Gastroesophageal sphincter (tissue), 4 donors: ENCODE data around the gene C1orf159. TPM values are rescaled to one million over a fixed set of nuclear protein-coding genes. Genes with fewer than 3 reads are reported as not detected.

Source experiments
- ATAC-seq: fragments of 150-250 bp; one replicate; pipeline ENCODE4 v1.9.1; 2016; ENCODE audit warnings: mild to moderate bottlenecking, moderate library complexity
- H3K27ac ChIP-seq, 4 donors: fragments of 200-600 bp; sonication (generic) in 3 of 4; 1 replicate in 3 of 4; 2 replicates in 1 of 4; pipeline ENCODE4 v1.5.1; 2016 to 2019
- H3K27me3 ChIP-seq: fragments of 200-600 bp; sonication (generic); one replicate; pipeline ENCODE4 v1.5.1; 2019
- H3K36me3 ChIP-seq, 2 donors: fragments of 200-600 bp; sonication (generic); one replicate each; pipeline ENCODE4 v1.5.1; 2019; ENCODE audit warnings: control low read depth in 1 of 2
- H3K4me1 ChIP-seq, 3 donors: fragments of 200-600 bp; sonication (generic); 1 replicate in 2 of 3; 2 replicates in 1 of 3; pipeline ENCODE4 v1.5.1; 2016 to 2019; ENCODE audit warnings: control low read depth in 2 of 3
- H3K4me3 ChIP-seq, 2 donors: fragments of 200-600 bp; sonication (generic); one replicate each; pipeline ENCODE4 v1.5.1; 2019; ENCODE audit warnings: mild to moderate bottlenecking in 1 of 2, moderate library complexity in 1 of 2
- H3K9me3 ChIP-seq, 3 donors: fragments of 200-600 bp; sonication (generic); one replicate each; pipeline ENCODE4 v1.5.1; 2017 to 2019; ENCODE audit warnings: control low read depth in 2 of 3
- CTCF ChIP-seq, 4 experiments: fragments of 200-600 bp in 2 of 4; fragments of 450-650 bp in 2 of 4; sonication (generic) in 1 of 4; IDR thresholded peaks; one replicate each; pipeline ENCODE4 v1.5.1; 2017 to 2019; ENCODE audit warnings: antibody characterized with exemption in 4 of 4, mild to moderate bottlenecking in 2 of 4, moderate library complexity in 2 of 4
- EP300 ChIP-seq: sonication (generic); formaldehyde crosslinking; IDR thresholded peaks from one replicate; pipeline ENCODE4 v1.6.1; 2017; ENCODE audit warnings: antibody characterized with exemption, mild to moderate bottlenecking
- POLR2A ChIP-seq, 2 donors: fragments of 450-650 bp; IDR thresholded peaks; one replicate each; pipeline ENCODE4 v1.6.1; 2017; ENCODE audit warnings: antibody characterized with exemption in 2 of 2, mild to moderate bottlenecking in 2 of 2, moderate library complexity in 1 of 2
- POLR2AphosphoS5 ChIP-seq: sonication (generic); formaldehyde crosslinking; IDR thresholded peaks from one replicate; pipeline ENCODE4 v1.6.1; 2017; ENCODE audit warnings: antibody characterized with exemption
- WGBS, 2 donors: methylation state at CpG; one replicate each; pipeline ENCODE4 v1.1.5; 2018; ENCODE audit warnings: low coverage in 1 of 2; 5-methylcytosine and 5-hydroxymethylcytosine counted together
- total RNA-seq, 4 donors: library from RNA; depleted of rRNA; stranded (reverse); fragments of >200 nt; gene quantifications; one replicate each; pipeline ENCODE4 v1.1.0, GENCODE V29; 2016

Gene C1orf159
- total RNA-seq, 4 donors from 2014 or later, result 6.3 to 15.3 (median 9.9) TPM

- TF ChIP-seq POLR2A (IDR thresholded peaks at IDR 0.05) (no peak), CTCF (IDR thresholded peaks at IDR 0.05) (no peak), EP300 (no peak), POLR2AphosphoS5 (no peak)
- 71 to 78% methylated on average over 9 to 10 of the region's 20 CpGs for WGBS, 2 donors
- Histone ChIP-seq H3K4me1 (no peaks in the 10 kb centered on the region), H3K9me3 (no peaks in the 10 kb centered on the region), H3K36me3 (no peaks in the 10 kb centered on the region), H3K27ac (peak overlapping the region in 1 of 4 donors; percentile 25), H3K27me3 (peaks cover 67% of the 10 kb centered on the region), H3K4me3 (no peak overlapping the region)
- no peak for ATAC-seq
These were observed 19.6 kb upstream of the C1orf159 start for GRCh38 chr1:1135339-1136136.

- H3K27ac ChIP-seq, result peak overlapping the region in 1 of 4 donors; percentile 25
- H3K27me3 ChIP-seq, result peaks cover 66% of the 10 kb centered on the region
- WGBS, 2 donors, result 100% methylated on average over 3 of the region's 28 CpGs; no CpG with 5 or more reads in 1 of the 2 donors
- H3K9me3 ChIP-seq, result no peaks in the 10 kb centered on the region
- no peaks in the 10 kb centered on the region for H3K36me3 ChIP-seq
- no peaks in the 10 kb centered on the region for H3K4me1 ChIP-seq
- ATAC-seq, result no peak
- H3K4me3 ChIP-seq, result no peak overlapping the region
- TF ChIP-seq POLR2A (IDR thresholded peaks at IDR 0.05) (no peak), CTCF (IDR thresholded peaks at IDR 0.05) (no peak), EP300 (no peak), POLR2AphosphoS5 (no peak)
These were observed 18.5 kb upstream of the C1orf159 start for GRCh38 chr1:1134300-1134970.

- no peak for TF ChIP-seq EP300
- TF ChIP-seq CTCF (IDR thresholded peaks at IDR 0.05), result no peak
- TF ChIP-seq POLR2A (IDR thresholded peaks at IDR 0.05), result no peak
- TF ChIP-seq POLR2AphosphoS5, result no peak
- Histone ChIP-seq H3K4me1 (no peaks in the 10 kb centered on the region), H3K4me3 (no peak overlapping the region), H3K27ac (peak overlapping the region in 2 of 4 donors; percentile 42 to 54), H3K27me3 (peaks cover 63% of the 10 kb centered on the region), H3K9me3 (no peaks in the 10 kb centered on the region), H3K36me3 (no peaks in the 10 kb centered on the region)
- ATAC-seq, result no peak
- WGBS, 2 donors, result 52% methylated on average over 8 of the region's 32 CpGs; no CpG with 5 or more reads in 1 of the 2 donors
These were observed 17.3 kb upstream of the C1orf159 start for GRCh38 chr1:1132956-1133750.

GRCh38 chr1:1132042-1132950, 16.4 kb upstream of the C1orf159 start:
- no peaks in the 10 kb centered on the region for H3K36me3 ChIP-seq
- no peaks in the 10 kb centered on the region for H3K9me3 ChIP-seq
- no peak for ATAC-seq
- TF ChIP-seq EP300 (no peak), CTCF (IDR thresholded peaks at IDR 0.05) (no peak), POLR2AphosphoS5 (no peak), POLR2A (IDR thresholded peaks at IDR 0.05) (no peak)
- H3K27me3 ChIP-seq, result peaks cover 59% of the 10 kb centered on the region
- H3K4me1 ChIP-seq, result no peaks in the 10 kb centered on the region
- H3K27ac ChIP-seq, result peak overlapping the region in 2 of 4 donors; percentile 45 to 54
- WGBS, 2 donors, result 64 to 67% methylated on average over 3 to 7 of the region's 48 CpGs
- H3K4me3 ChIP-seq, result no peak overlapping the region
